GM19193 (cell line): ENCODE data around the gene SMCO2.

Experiments
- POLR2A ChIP-seq: IDR thresholded peaks from 4 replicates; pipeline ENCODE4 v1.6.1; 2011; ENCODE audit not compliant: insufficient read depth, insufficient read length; ENCODE audit errors: extremely low read depth

The SMCO2 gene

DNA sequence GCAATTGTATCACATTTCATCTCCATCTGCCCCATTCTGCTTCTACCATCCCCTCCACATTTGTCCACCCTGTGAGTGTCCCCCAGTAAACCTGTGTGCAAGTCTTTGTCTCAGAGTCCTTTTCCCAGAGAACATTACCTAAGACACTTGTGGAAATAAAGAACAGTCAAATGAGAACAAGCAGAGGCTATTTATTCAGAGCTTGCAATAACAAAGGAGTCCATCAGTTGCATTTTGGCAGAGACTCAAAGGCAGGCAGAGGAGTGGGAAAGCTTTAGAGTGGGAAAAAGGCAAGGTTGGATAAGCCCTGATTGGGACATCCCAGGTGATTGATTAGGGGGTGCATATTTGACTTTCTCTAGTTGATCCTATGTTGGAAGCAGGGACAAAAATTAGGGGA is 59.2 kb downstream of the SMCO2 start:
- no peak for TF ChIP-seq POLR2A

DNA sequence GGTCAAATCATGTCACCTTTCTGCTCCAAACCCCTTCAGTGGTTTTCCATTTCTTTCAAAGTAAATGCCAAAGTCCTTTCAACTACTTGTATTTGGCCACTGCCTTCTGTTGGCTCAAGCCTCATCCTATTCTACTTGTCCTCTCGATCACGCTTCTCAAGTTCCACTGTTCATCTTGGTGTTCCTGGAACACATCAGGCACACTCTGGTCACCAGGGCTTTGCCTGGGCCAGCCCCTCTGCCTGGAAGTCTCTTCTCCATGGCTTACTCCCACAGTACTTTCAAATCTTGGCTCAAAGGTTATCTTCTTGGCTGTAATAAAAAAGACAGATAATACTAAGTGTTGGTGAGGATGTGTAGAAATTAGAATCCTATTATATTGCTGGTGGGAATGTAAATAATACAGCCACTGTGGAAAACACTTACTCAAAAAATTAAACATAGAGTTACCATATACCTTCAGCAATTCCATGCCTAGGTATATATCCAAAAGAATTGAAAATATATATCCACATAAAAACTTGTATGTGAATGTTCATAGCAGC is 60.2 kb downstream of the SMCO2 start:
- TF ChIP-seq POLR2A: no peak

GRCh38 chr12:27508736-27509431 is 62.3 kb downstream of the SMCO2 start:
- no peak for TF ChIP-seq POLR2A

- TF ChIP-seq POLR2A: no peak
Observed at GRCh38 chr12:27511031-27511722, 64.6 kb downstream of the SMCO2 start.

- TF ChIP-seq POLR2A: no peak
Observed at GRCh38 chr12:27511723-27512045, 65.1 kb downstream of the SMCO2 start.

DNA sequence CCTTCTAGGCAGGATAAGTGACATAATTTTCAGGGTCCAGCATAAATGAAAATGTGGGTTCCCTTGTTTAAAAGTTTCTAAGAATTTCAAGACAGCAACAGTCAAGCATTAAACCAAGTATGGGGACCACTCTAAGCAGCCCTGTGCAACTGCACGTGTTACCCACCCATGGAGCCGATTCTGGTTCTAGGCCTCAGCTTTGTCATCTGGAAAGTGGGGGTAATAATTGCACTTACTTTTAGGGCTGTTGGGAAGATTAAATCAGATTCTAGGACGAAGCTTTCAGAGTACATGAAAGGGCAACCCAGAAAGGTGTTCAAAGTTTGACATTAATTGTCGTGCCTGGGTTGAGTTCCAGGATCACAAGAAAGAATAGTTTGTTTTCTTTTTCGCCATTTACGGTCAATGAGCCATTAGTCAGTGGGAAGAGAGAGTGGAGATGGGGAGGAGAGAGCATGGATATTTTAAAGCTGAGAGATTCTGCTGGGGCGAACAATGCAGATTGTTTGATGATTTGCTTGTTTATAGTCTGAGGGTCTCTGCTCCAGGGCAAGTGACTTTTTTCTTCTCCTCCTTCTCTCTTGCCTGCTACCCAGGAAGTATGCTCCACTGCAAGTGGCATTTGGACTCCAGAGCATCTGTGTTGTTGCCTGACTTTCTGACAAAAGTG is 66.8 kb downstream of the SMCO2 start:
- no peak for TF ChIP-seq POLR2A

GRCh38 chr12:27515671-27516070 is 69.1 kb downstream of the SMCO2 start:
- TF ChIP-seq POLR2A: no peak

DNA sequence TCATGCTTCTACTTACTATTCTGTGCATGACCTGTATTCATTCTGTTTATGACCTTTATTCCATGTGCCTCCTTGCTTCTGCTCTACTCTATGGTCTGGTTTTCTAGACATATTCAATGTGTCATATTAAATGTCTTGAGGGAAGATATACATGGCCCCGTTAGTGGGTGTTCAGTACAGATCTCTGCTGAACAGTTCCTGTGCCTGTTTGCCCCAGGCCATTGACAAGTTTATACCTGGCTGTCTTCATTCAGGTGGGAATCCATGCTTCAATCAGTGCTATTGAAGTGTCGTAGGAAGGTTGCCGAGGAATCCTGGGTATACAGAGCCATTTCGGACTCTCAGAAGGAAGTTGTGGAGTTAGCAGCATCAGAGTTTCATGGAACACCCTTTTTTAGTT is 70.1 kb downstream of the SMCO2 start:
- no peak for TF ChIP-seq POLR2A

DNA sequence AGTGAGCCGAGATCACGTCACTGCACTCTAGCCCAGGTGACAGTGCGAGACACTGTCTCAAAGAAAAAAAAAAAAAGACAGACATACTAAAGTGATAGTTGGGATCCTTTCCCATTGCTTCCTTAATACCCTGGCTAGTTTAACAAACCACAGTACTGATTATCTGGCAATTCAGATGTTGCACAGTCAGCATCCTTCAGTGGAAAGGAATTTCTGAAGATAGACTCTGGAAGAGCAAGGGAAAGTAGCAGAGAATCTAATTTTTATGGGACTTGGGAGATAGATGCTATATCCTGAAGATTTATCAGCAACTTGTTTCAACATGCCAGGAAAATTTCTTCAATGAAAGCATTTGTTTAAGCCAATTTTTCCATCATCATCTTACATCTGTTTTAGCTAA is 71.0 kb downstream of the SMCO2 start:
- no peak for TF ChIP-seq POLR2A

DNA sequence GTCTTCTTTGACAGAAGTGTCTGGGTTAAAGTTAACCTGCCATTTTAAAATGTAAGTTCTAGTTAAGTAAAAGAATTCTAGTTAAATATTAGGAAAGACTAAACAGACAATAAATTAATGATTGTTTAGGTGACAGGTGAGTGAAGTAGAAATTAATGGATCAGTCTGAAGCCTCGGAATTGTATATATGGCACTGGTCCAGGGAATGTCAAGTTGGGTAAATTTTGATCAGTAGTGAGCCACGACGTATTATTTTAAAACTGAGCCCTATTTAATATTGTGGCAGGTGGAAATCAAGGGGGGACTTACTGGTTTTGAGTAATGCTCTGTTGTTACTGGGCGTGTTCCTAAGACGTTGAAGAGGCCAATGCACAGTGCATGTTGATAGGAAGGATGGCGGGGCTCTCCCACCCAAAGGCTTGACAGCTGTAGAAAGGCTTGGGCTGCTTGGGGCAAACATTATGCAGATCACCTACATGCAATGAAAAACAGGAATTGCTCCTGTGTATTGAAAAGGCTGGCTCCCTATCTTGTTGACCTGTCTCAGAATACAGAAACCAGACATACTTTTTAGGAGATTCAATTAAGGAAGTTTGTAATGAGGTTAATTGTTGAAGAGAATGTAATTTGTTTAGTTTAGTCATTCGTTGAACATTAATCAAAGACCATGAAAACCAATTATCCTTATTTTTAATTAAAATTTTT is 71.6 kb downstream of the SMCO2 start:
- TF ChIP-seq POLR2A: no peak

- no peak for TF ChIP-seq POLR2A
Observed at GRCh38 chr12:27521066-27521465, 74.5 kb downstream of the SMCO2 start.

DNA sequence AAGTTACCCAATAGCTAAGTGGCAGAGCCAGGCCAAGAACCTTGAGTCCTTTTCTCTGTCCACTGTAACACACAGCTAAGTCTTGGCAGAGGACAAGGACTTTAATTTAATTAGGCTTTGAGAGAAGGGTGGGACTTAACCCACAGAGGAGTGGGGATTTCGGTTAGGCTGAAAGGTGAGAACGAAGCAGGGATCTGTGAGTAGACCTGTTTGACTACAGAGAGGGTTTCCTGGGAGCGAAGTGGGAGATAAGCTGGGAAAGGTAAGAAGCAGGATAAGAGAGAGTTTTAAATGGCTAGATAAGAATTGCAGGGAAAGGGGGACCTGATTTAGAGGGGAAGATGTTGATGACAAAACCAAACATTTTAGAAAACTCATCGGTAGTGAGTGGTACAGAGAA is 75.4 kb downstream of the SMCO2 start:
- TF ChIP-seq POLR2A: no peak

GRCh38 chr12:27523305-27523641 is 76.7 kb downstream of the SMCO2 start:
- TF ChIP-seq POLR2A: no peak

GRCh38 chr12:27523642-27524493 is 77.3 kb downstream of the SMCO2 start, which contains the start of gene PPFIBP1:
Gene PPFIBP1 (plus strand): TSS chr12:27524206. CDS start chr12:27633397, 109,191 bp downstream.
- TF ChIP-seq POLR2A: peak; percentile 52
